CD4-positive, alpha-beta T cell treated with Interleukin-6 at 100 ng/mL for 8 hours (primary cell): Measurements from ENCODE around the gene SLC35B3.
"Not testable (repeated sequence)": the region's sequence is repeated elsewhere in the genome, so short reads cannot be mapped to it uniquely, and the experiment has no call there.

Experiments
- DNase-seq: peaks from one replicate; pipeline ENCODE4 v3.0.0-alpha.2; 2020; ENCODE audit warnings: mixed read lengths, low spot score

SLC35B3 gene

GRCh38 chr6:8414844-8415243, 20.5 kb downstream of the SLC35B3 start:
- no peak for DNase-seq

- DNase-seq = not testable (repeated sequence)
These were observed 29.4 kb downstream of the SLC35B3 start for GRCh38 chr6:8405946-8406345.

GRCh38 chr6:8402546-8402945, 32.8 kb downstream of the SLC35B3 start:
- DNase-seq = no peak

GRCh38 chr6:8400663-8401062, 34.7 kb downstream of the SLC35B3 start:
- no peak for DNase-seq

- no peak for DNase-seq
These were observed 42.8 kb downstream of the SLC35B3 start for GRCh38 chr6:8392569-8392968.

- DNase-seq = no peak
These were observed 43.4 kb downstream of the SLC35B3 start for GRCh38 chr6:8391934-8392333.

- DNase-seq = no peak
These were observed 46.1 kb downstream of the SLC35B3 start for GRCh38 chr6:8389036-8389818.

- no peak for DNase-seq
These were observed 47.4 kb downstream of the SLC35B3 start for GRCh38 chr6:8387942-8388437.

GRCh38 chr6:8383584-8383983, 51.8 kb downstream of the SLC35B3 start:
- no peak for DNase-seq

GRCh38 chr6:8382434-8382833, 52.9 kb downstream of the SLC35B3 start:
- no peak for DNase-seq

GRCh38 chr6:8375916-8376315, 59.4 kb downstream of the SLC35B3 start:
- DNase-seq = no peak
